ENCODE data around the gene ANK3. TPM values are rescaled to one million over a fixed set of nuclear protein-coding genes. Genes with fewer than 3 reads are reported as not detected.

Gene ANK3
- polyA plus RNA-seq, 1 experiment, result 1.6 TPM

DNA sequence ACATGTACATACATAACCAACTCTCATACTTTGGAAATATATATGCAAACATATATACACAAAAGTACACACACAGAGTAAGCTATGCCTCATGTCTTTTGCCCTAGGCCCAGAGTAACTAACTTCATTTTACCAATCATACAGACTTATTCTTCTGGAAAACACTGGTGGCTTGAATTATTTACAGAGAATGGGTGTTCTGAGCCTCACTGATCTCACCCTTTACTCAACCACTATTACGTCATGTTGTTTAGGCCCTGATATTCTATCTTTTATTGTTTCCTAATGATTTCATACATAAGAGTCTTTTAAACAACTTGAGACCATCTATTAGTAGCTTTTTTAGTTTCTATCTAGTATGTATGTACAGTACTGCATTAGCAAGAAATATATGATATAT, 43.0 kb downstream of the ANK3 start:
- H3K9me3 ChIP-seq (ENCODE audit: control insufficient read depth, insufficient read depth, low read length), result no peaks in the 10 kb centered on the region
- DNase-seq (ENCODE audit: low read depth, low spot score), result no peak
- H3K27ac ChIP-seq (ENCODE audit: low read depth, low read length), result no peak overlapping the region
- POLR2A ChIA-PET, result no interaction called here
- CTCF ChIA-PET, result no interaction called here
- H3K27me3 ChIP-seq (ENCODE audit: control insufficient read depth, insufficient read depth, low read length), result no peaks in the 10 kb centered on the region
- H3K4me3 ChIP-seq (ENCODE audit: low read depth, low read length), result no peak overlapping the region
- TF ChIP-seq, protein P1, sequence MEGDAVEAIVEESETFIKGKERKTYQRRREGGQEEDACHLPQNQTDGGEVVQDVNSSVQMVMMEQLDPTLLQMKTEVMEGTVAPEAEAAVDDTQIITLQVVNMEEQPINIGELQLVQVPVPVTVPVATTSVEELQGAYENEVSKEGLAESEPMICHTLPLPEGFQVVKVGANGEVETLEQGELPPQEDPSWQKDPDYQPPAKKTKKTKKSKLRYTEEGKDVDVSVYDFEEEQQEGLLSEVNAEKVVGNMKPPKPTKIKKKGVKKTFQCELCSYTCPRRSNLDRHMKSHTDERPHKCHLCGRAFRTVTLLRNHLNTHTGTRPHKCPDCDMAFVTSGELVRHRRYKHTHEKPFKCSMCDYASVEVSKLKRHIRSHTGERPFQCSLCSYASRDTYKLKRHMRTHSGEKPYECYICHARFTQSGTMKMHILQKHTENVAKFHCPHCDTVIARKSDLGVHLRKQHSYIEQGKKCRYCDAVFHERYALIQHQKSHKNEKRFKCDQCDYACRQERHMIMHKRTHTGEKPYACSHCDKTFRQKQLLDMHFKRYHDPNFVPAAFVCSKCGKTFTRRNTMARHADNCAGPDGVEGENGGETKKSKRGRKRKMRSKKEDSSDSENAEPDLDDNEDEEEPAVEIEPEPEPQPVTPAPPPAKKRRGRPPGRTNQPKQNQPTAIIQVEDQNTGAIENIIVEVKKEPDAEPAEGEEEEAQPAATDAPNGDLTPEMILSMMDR (IDR thresholded peaks at IDR 0.05; ENCODE audit: low read depth, low read length), result no peak

DNA sequence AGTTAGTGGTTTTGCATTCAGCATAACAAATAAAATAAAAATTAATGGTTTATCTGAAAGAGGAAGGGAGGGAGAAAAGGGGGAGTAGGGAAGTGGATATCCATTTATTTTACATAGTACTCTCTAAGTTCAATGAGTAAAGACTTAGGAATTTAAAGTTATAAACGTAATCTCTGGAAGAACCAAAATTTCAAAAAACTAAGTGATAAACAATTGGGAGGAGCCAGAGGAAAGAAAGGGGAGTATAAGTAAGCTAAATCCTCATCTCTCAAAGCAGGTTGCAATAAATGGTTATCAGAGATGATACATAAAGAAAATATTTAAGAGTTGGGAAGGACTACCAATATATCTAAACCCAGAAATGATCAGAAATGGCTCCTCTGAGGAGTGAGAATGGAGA, 46.4 kb downstream of the ANK3 start:
- ChIA-PET POLR2A (no interaction called here), CTCF (no interaction called here)
- no peak overlapping the region for H3K27ac ChIP-seq (ENCODE audit: low read depth, low read length)
- DNase-seq (ENCODE audit: low read depth, low spot score), result no peak
- no peaks in the 10 kb centered on the region for H3K27me3 ChIP-seq (ENCODE audit: control insufficient read depth, insufficient read depth, low read length)
- no peak overlapping the region for H3K4me3 ChIP-seq (ENCODE audit: low read depth, low read length)
- H3K9me3 ChIP-seq (ENCODE audit: control insufficient read depth, insufficient read depth, low read length), result no peaks in the 10 kb centered on the region
- TF ChIP-seq, protein P1 (IDR thresholded peaks at IDR 0.05; ENCODE audit: low read depth, low read length), result no peak

DNA sequence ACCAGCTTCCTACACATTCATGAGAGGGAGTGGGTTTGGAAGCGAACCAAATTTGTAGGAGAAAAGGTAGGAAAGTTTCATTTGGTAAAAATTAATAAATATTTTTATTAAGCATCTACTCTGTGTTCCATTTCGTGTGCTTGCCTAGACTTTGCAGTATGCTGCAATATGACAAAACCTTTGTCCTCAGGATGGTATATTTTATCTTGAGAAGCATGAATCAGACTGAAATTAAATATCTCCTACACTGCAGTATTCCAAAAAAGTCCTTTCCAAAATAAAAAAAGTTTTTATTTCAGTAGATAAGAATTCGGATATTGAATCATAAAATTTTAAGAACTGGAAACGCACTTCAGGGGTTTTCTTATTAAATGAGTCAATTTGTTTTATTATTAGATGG, 47.7 kb downstream of the ANK3 start:
- TF ChIP-seq, protein P1 (IDR thresholded peaks at IDR 0.05; ENCODE audit: low read depth, low read length), result no peak
- CTCF ChIA-PET, result no interaction called here
- Histone ChIP-seq H3K9me3 (ENCODE audit: control insufficient read depth, insufficient read depth, low read length) (no peaks in the 10 kb centered on the region), H3K4me3 (ENCODE audit: low read depth, low read length) (no peak overlapping the region), H3K27ac (ENCODE audit: low read depth, low read length) (no peak overlapping the region), H3K27me3 (ENCODE audit: control insufficient read depth, insufficient read depth, low read length) (no peaks in the 10 kb centered on the region)
- no peak for DNase-seq (ENCODE audit: low read depth, low spot score)
- POLR2A ChIA-PET, result no interaction called here

DNA sequence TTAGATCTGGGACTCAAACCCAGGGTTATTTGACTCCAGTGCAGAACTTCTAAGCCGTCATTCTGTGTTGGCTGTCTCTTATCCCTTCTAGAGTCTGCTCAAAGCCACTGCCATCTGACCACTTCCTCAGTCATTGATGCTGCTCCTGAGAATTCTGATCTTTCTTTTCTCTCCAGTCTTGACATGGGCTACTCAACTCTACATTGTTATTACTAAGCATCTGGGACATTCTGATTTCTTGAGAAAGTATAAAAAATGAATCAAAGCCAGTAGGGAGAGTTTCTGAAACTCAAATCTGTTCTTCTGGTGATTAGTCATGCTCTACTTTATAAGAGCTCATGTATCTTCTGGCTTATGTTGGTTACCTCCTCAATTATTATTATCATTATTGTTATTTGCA, 48.7 kb downstream of the ANK3 start:
- no peak overlapping the region for H3K4me3 ChIP-seq (ENCODE audit: low read depth, low read length)
- no peaks in the 10 kb centered on the region for H3K27me3 ChIP-seq (ENCODE audit: control insufficient read depth, insufficient read depth, low read length)
- no peak overlapping the region for H3K27ac ChIP-seq (ENCODE audit: low read depth, low read length)
- POLR2A ChIA-PET, result no interaction called here
- TF ChIP-seq, protein P1 (IDR thresholded peaks at IDR 0.05; ENCODE audit: low read depth, low read length), result no peak
- CTCF ChIA-PET, result no interaction called here
- H3K9me3 ChIP-seq (ENCODE audit: control insufficient read depth, insufficient read depth, low read length), result no peaks in the 10 kb centered on the region
- DNase-seq (ENCODE audit: low read depth, low spot score), result no peak

DNA sequence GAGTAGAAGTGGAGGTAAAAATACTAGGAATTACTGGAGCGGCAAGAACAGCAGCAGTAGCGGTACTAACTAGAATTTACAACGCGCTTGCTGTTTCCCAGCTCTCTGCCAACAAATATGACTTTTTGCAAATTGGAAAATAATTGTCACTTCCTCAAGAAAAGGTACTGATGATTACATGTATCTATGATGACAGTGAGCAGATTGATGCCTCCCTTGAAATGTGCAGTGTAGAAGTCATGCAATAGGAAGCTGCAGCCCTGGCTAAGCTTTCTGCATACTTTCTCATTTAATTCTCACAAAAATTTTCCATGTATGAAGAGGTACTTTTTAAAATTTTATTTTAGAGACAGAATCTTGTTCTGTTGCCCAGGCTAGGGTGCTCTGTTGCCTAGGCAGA, 49.9 kb downstream of the ANK3 start:
- DNase-seq (ENCODE audit: low read depth, low spot score), result no peak
- Histone ChIP-seq H3K27ac (ENCODE audit: low read depth, low read length) (no peak overlapping the region), H3K27me3 (ENCODE audit: control insufficient read depth, insufficient read depth, low read length) (no peaks in the 10 kb centered on the region), H3K4me3 (ENCODE audit: low read depth, low read length) (no peak overlapping the region), H3K9me3 (ENCODE audit: control insufficient read depth, insufficient read depth, low read length) (no peaks in the 10 kb centered on the region)
- TF ChIP-seq, protein P1 (IDR thresholded peaks at IDR 0.05; ENCODE audit: low read depth, low read length), result no peak
- ChIA-PET POLR2A (no interaction called here), CTCF (no interaction called here)
